PC-9 (cell line): ENCODE data around the gene HSPE1. TPM values are rescaled to one million over a fixed set of nuclear protein-coding genes. Genes with fewer than 3 reads are reported as not detected.
A peak's percentile ranks its signal among the peaks of the same experiment; 100 is the strongest.

ENCODE experiments used
- BruUV-seq: library from RNA; stranded (reverse); fragments of 400-500 nt; replicated peaks from 2 replicates; lab custom pipeline; 2021; lab: Mats Ljungman, UMichigan
- CTCF ChIA-PET: fragments of 300-600 bp; sonication (Branson Sonifier 250); formaldehyde crosslinking; loops from one replicate; lab custom pipeline; 2022; ENCODE audit warnings: antibody characterized with exemption; lab: Charles Lee
- POLR2A ChIA-PET: fragments of 300-600 bp; sonication (Branson Sonifier 250); formaldehyde crosslinking; loops from one replicate; lab custom pipeline; 2022; ENCODE audit warnings: antibody characterized with exemption; ENCODE audit not compliant: unreplicated experiment; lab: Charles Lee
- DNase-seq, 2 experiments: peaks; one replicate each; pipeline versions ENCODE4 v3.0.0 to v3.0.0-alpha.2; 2015 to 2022; ENCODE audit warnings: mixed read lengths in 1 of 2
- H2AFZ ChIP-seq: fragments of 200-600 bp; sonication (generic); 2 replicates; pipeline ENCODE4 v1.8.1; 2017; ENCODE audit warnings: antibody characterized with exemption
- H3F3A ChIP-seq: fragments of 200-600 bp; sonication (generic); 2 replicates; pipeline ENCODE4 v1.8.1; 2017; ENCODE audit warnings: antibody characterized with exemption, mild to moderate bottlenecking, low read depth; ENCODE audit not compliant: insufficient read depth
- H3K27ac ChIP-seq: fragments of 200-600 bp; sonication (generic); 2 replicates; pipeline ENCODE4 v1.6.1; 2016; ENCODE audit warnings: mixed run types
- H3K27me3 ChIP-seq: fragments of 200-600 bp; sonication (generic); 2 replicates; pipeline ENCODE4 v1.6.1; 2016; ENCODE audit warnings: low read depth, mixed run types; ENCODE audit not compliant: insufficient read depth
- H3K36me3 ChIP-seq: fragments of 200-600 bp; sonication (generic); 2 replicates; pipeline ENCODE4 v1.6.1; 2016; ENCODE audit warnings: low read depth, mixed run types
- H3K4me1 ChIP-seq: fragments of 200-600 bp; sonication (generic); replicated peaks from 2 replicates; pipeline ENCODE4 v1.6.1; 2016; ENCODE audit warnings: mixed run types; ENCODE audit not compliant: insufficient read depth
- H3K4me2 ChIP-seq: fragments of 200-600 bp; sonication (generic); 2 replicates; pipeline ENCODE4 v1.6.1; 2017; ENCODE audit warnings: mixed run types
- H3K4me3 ChIP-seq: fragments of 200-600 bp; sonication (generic); 2 replicates; pipeline ENCODE4 v1.6.1; 2016; ENCODE audit warnings: mixed run types
- H3K79me2 ChIP-seq: fragments of 200-600 bp; sonication (generic); 2 replicates; pipeline ENCODE4 v1.6.1; 2017; ENCODE audit warnings: low read depth, mixed run types
- H3K9me2 ChIP-seq: fragments of 200-600 bp; sonication (generic); 2 replicates; pipeline ENCODE4 v1.8.1; 2017; ENCODE audit warnings: mild to moderate bottlenecking; ENCODE audit not compliant: insufficient read depth
- H3K9me3 ChIP-seq: fragments of 200-600 bp; sonication (generic); 2 replicates; pipeline ENCODE4 v1.8.1; 2016; ENCODE audit warnings: low read depth; ENCODE audit not compliant: insufficient read depth
- H4K20me1 ChIP-seq: fragments of 200-600 bp; sonication (generic); 2 replicates; pipeline ENCODE4 v1.8.1; 2017; ENCODE audit not compliant: insufficient read depth
- CTCF ChIP-seq: fragments of 200-600 bp; sonication (generic); conservative IDR thresholded peaks from 2 replicates; pipeline ENCODE4 v1.6.1; 2017; ENCODE audit warnings: mixed run types, antibody characterized with exemption, mild to moderate bottlenecking, moderate library complexity
- EZH2 ChIP-seq: fragments of 200-600 bp; sonication (generic); IDR thresholded peaks from 2 replicates; pipeline ENCODE4 v1.8.0; 2017; ENCODE audit warnings: antibody characterized with exemption, low read depth
- intact Hi-C: fragments of 100-400 bp; cut with micrococcal nuclease; formaldehyde crosslinking; loops from one replicate; pipeline ENCODE4 v1.10.0; 2022; ENCODE audit not compliant: unreplicated experiment
- total RNA-seq: library from RNA; stranded (reverse); gene quantifications from 2 replicates; pipeline ENCODE4 v1.2.3, GENCODE V29; 2021

The HSPE1 gene
- total RNA-seq, 1 experiment from 2014 or later, result 219 TPM

GRCh38 chr2:197486175-197486574 lies 14.0 kb upstream of the HSPE1 start:
- Histone ChIP-seq H3K27me3 (no peaks in the 10 kb centered on the region), H3F3A (peaks cover 76% of the 10 kb centered on the region), H2AFZ (no peak overlapping the region), H4K20me1 (peaks cover 46% of the 10 kb centered on the region), H3K36me3 (peaks cover 40% of the 10 kb centered on the region), H3K79me2 (0 out of 2 replicates have a peak, but pooled peaks cover 3% of the 10 kb centered on the region), H3K4me3 (no peak overlapping the region), H3K27ac (no peak overlapping the region), H3K4me2 (no peak overlapping the region), H3K9me3 (peaks cover 10% of the 10 kb centered on the region; the same call in 1 of the 2 replicates), H3K4me1 (no peaks in the 10 kb centered on the region), H3K9me2 (no peaks in the 10 kb centered on the region)
- DNase-seq, result no peak
- intact Hi-C loops, result no loop called here
- POLR2A ChIA-PET, result no interaction called here
- no peak for TF ChIP-seq CTCF
- TF ChIP-seq EZH2, result no peak
- CTCF ChIA-PET, result no interaction called here
- BruUV-seq, result no TSS peak

- POLR2A ChIA-PET, result no interaction called here
- BruUV-seq, result no TSS peak
- H3K36me3 ChIP-seq, result peaks cover 50% of the 10 kb centered on the region
These were observed 12.8 kb upstream of the HSPE1 start for GRCh38 chr2:197487385-197487784.

GRCh38 chr2:197495433-197496134 lies 4.6 kb upstream of the HSPE1 start:
- Histone ChIP-seq H3K9me2 (no peaks in the 10 kb centered on the region), H3K4me1 (peaks cover 27% of the 10 kb centered on the region), H3K27ac (peak overlapping the region; percentile 74), H3K36me3 (peaks cover 71% of the 10 kb centered on the region), H2AFZ (no peak overlapping the region), H3K4me2 (peak overlapping the region; percentile 93), H4K20me1 (peaks cover 72% of the 10 kb centered on the region), H3K27me3 (no peaks in the 10 kb centered on the region), H3K9me3 (no peaks in the 10 kb centered on the region), H3F3A (peaks cover 66% of the 10 kb centered on the region), H3K4me3 (peak overlapping the region; percentile 99), H3K79me2 (peaks cover 90% of the 10 kb centered on the region)
- no peak for DNase-seq
- no TSS peak for BruUV-seq
- TF ChIP-seq EZH2, result no peak
- TF ChIP-seq CTCF, result no peak
- ChIA-PET POLR2A (no interaction called here), CTCF (no interaction called here)
- intact Hi-C loops, result no loop called here

More at GRCh38 chr2:197487385-197487784, 12.8 kb upstream of the HSPE1 start:
- intact Hi-C loops, result no loop called here
- Histone ChIP-seq H3K27me3 (no peaks in the 10 kb centered on the region), H4K20me1 (peaks cover 58% of the 10 kb centered on the region), H3K9me3 (peaks cover 8% of the 10 kb centered on the region; the same call in 1 of the 2 replicates), H2AFZ (no peak overlapping the region), H3K4me1 (no peaks in the 10 kb centered on the region), H3K4me2 (no peak overlapping the region), H3F3A (peaks cover 88% of the 10 kb centered on the region), H3K9me2 (no peaks in the 10 kb centered on the region), H3K4me3 (no peak overlapping the region), H3K27ac (peak overlapping the region; percentile 11; the same call in 1 of the 2 replicates), H3K79me2 (peaks cover 15% of the 10 kb centered on the region)
- CTCF ChIA-PET, result no interaction called here
- no peak for DNase-seq
- no peak for TF ChIP-seq CTCF
- TF ChIP-seq EZH2, result no peak
